ENCODE measurements around the gene CR1.

DNA sequence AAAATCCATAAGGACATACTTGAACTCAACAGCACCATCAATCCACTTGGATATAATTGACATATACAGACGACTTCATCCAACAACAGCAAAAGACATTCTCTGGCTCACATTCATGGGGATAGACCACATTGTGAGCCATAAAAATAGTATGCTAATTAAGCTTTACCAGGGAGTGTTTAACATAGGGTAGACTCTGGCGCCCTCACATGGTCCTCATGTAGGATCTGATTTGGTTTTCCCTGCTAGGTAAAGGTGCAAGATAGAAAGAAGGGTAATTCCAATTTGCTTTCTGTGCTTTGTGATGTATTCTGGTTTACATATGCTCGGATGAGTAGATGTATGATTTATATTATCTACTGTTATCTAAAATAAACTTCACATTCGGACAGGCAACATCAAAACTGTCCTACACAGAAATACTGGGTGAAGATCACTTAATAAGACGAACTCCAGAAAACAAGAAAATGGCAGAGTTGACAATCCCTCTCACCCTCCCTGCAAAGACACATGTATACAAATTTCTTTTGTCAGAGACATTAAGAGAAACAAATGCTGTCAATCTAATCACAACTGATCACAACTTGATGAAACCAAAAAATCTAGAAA lies 176.7 kb downstream of the CR1 start:
- TF ChIP-seq, protein P1, sequence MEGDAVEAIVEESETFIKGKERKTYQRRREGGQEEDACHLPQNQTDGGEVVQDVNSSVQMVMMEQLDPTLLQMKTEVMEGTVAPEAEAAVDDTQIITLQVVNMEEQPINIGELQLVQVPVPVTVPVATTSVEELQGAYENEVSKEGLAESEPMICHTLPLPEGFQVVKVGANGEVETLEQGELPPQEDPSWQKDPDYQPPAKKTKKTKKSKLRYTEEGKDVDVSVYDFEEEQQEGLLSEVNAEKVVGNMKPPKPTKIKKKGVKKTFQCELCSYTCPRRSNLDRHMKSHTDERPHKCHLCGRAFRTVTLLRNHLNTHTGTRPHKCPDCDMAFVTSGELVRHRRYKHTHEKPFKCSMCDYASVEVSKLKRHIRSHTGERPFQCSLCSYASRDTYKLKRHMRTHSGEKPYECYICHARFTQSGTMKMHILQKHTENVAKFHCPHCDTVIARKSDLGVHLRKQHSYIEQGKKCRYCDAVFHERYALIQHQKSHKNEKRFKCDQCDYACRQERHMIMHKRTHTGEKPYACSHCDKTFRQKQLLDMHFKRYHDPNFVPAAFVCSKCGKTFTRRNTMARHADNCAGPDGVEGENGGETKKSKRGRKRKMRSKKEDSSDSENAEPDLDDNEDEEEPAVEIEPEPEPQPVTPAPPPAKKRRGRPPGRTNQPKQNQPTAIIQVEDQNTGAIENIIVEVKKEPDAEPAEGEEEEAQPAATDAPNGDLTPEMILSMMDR (IDR thresholded peaks at IDR 0.05) = peak; percentile 22 to 48 (median 36)
- TF ChIP-seq EP300 (IDR thresholded peaks at IDR 0.05; ENCODE audit: low read depth) = no peak
- no peak for TF ChIP-seq POLR2A (IDR thresholded peaks at IDR 0.05)
- no peak for TF ChIP-seq POLR2AphosphoS5 (IDR thresholded peaks at IDR 0.05)

All from transverse colon (tissue), 4 donors.